Activated naive CD8-positive, alpha-beta T cell (primary cell): ENCODE measurements around the gene UTRN.

ENCODE experiments used
- H3K27ac Mint-ChIP-seq: one replicate; pipeline ENCODE4 v1.8.0; 2021; ENCODE audit warnings: mixed read lengths
- H3K27me3 Mint-ChIP-seq: one replicate; pipeline ENCODE4 v1.8.0; 2021; ENCODE audit warnings: mixed read lengths
- H3K36me3 Mint-ChIP-seq: one replicate; pipeline ENCODE4 v1.8.0; 2021; ENCODE audit warnings: mixed read lengths
- H3K4me1 Mint-ChIP-seq: one replicate; pipeline ENCODE4 v1.8.0; 2021; ENCODE audit warnings: low read depth, mixed read lengths
- H3K4me3 Mint-ChIP-seq: one replicate; pipeline ENCODE4 v1.8.0; 2021; ENCODE audit warnings: mild to moderate bottlenecking, mixed read lengths
- H3K9me3 Mint-ChIP-seq: one replicate; pipeline ENCODE4 v1.8.0; 2021; ENCODE audit warnings: low read depth, mixed read lengths

The UTRN gene

DNA sequence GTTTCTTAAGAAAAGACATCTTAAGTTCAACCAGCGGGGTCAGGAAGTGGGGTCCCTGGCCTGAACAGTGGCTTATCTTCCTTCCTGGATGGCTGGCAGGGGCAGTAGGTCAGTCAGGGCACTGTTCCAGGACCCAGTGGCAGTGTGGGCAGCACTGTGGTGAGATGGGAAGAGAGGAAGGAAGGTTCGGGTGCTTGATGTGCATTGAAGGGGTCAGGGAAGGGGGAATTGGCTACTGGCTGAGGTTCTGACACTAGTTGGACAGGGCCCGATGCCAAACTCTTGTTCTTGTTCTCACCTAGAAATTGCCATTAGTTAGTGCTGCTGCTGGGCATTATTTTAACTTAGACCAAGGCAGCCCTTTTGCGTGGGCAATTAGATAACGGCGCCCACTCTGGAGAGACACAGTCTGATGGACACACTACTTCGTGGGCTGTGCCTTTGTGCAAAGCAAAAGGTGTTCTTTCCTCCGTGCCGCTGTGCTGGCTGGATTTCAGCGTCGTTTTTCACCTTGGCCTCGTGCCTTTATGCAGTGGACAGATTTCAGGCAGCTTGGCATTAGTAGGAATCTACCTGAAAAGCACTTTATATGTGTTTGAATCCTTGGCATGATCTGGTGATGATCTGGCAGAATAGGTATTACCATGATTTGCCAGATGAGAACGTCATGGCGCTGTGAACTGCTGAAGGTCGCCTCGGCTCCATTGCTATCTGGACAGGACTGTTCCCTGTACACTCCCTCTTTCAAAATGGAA is 30.3 kb downstream of the UTRN start:
- H3K36me3 Mint-ChIP-seq = no peaks in the 10 kb centered on the region
- no peak overlapping the region for H3K27ac Mint-ChIP-seq
- no peak overlapping the region for H3K4me3 Mint-ChIP-seq
- H3K27me3 Mint-ChIP-seq = no peaks in the 10 kb centered on the region
- no peaks in the 10 kb centered on the region for H3K9me3 Mint-ChIP-seq
- H3K4me1 Mint-ChIP-seq = peaks cover under 1% of the 10 kb centered on the region

DNA sequence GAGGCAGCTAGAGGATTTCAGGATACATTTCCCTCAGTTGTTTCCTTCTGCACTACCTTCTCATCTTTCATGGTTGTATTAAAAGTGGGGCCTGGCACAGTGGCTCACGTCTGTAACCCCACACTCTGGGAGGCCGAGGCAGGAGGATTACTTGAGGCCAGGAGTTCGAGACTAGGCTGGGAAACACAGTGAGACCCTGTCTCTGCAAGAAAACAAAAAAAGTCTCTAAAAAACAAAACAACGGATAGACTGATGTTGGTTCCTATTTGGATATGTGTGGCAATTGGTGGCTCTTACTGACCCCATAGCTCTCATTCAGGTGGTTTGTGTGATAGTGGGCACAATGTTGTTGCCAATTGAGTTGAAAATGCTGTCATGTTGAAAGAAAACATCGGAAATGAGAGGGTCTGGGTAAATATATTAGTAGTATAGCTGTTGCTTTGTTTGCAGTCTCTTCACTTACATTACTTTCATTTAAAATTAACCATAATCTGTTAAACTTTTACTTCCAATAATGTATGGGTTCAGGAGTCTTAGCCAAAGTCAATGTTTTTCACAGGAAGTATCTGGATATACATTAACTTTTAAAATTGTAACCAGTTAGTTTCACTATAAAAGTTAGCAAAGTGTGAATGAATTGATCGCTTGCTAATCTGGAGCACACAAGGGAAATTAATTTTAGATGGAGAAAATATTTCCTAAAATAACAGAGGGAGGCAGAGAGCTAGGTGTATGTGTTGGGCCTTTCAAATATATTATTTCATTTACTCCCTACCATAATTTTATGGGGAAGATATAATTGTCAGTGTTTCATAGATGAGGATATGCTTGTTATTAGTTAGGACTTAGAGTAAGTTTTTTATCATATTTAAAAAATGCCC is 31.1 kb downstream of the UTRN start:
- H3K27ac Mint-ChIP-seq = no peak overlapping the region
- peaks cover 7% of the 10 kb centered on the region for H3K4me1 Mint-ChIP-seq
- H3K27me3 Mint-ChIP-seq = no peaks in the 10 kb centered on the region
- no peaks in the 10 kb centered on the region for H3K9me3 Mint-ChIP-seq
- no peak overlapping the region for H3K4me3 Mint-ChIP-seq
- H3K36me3 Mint-ChIP-seq = no peaks in the 10 kb centered on the region

DNA sequence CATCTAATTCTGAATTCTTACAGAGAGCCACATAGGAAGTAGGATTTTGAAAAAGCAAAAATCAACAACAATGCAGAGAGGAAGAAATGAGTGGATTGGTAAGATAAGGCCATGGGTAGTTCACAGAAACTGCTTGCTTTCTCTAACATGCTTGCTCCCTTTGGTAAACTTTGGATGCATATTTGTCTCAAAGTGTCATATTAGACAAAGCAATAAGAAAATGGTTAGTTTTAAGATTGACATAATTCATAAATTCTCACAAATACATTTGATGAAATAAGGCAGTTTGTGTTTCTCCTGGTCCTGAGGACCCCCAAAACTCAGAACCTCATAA is 31.7 kb downstream of the UTRN start:
- no peak overlapping the region for H3K4me3 Mint-ChIP-seq
- no peaks in the 10 kb centered on the region for H3K27me3 Mint-ChIP-seq
- no peak overlapping the region for H3K27ac Mint-ChIP-seq
- no peaks in the 10 kb centered on the region for H3K36me3 Mint-ChIP-seq
- H3K9me3 Mint-ChIP-seq = no peaks in the 10 kb centered on the region
- H3K4me1 Mint-ChIP-seq = peaks cover 7% of the 10 kb centered on the region

DNA sequence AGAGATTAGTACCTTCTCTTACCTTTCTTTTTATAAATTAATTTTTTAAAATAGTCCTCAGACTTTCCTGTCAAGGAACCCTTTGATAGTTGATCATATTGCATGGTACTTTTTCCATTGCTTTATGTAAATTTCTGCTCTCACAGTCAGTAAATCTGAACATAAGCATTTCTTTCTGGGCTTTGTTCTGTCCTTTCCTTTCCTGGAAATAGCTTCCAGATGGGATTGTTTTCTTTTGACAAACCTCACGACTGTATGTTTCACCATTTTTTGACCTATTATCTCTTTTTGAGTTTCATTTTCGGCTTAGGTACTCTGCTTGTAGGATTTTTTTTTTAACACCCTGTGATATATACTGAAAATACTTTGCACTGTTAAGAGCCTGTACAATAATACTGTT is 32.6 kb downstream of the UTRN start:
- Mint-ChIP-seq H3K36me3 (no peaks in the 10 kb centered on the region), H3K27ac (no peak overlapping the region), H3K27me3 (no peaks in the 10 kb centered on the region), H3K4me3 (no peak overlapping the region), H3K4me1 (peaks cover 7% of the 10 kb centered on the region), H3K9me3 (no peaks in the 10 kb centered on the region)

DNA sequence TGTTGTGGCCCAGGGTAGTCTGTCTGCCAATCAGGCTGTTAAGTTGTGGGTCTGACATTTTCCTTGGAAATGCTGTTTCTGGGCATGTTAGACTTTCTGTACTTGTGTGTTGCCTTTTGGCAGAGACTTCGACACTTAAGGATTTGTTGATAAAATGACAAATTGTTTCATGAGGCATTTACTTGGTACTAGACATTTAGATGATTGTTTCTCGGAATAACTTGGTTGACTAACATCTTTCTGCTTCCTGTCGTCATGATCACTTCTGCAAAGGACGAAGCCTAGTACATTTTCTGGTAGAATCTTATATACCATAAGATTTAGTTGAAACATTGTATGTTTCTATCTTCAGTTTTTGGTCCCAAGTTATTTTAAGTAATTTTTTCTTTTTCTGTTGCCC is 34.1 kb downstream of the UTRN start:
- H3K4me3 Mint-ChIP-seq = no peak overlapping the region
- no peaks in the 10 kb centered on the region for H3K9me3 Mint-ChIP-seq
- no peaks in the 10 kb centered on the region for H3K27me3 Mint-ChIP-seq
- H3K36me3 Mint-ChIP-seq = no peaks in the 10 kb centered on the region
- H3K4me1 Mint-ChIP-seq = peaks cover 7% of the 10 kb centered on the region
- no peak overlapping the region for H3K27ac Mint-ChIP-seq

DNA sequence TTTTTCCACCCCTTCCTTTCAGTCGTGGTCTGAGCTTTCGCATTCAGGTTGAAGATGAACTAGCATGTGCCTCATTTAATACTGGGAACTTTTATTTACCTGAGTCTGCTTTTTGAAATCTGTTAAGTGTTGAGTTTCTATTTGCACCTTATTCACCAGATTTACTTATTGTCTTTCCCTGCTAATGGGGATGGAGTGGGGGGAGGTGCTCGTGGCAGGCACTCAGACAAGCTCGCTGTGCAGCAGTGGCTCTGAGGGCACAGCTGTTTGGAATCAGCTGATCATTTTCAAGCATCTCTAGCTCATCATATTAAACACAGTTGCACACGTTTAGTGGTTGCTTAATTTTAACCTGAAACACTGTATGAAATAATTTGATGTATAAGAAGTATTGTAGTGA is 35.6 kb downstream of the UTRN start:
- Mint-ChIP-seq H3K27me3 (no peaks in the 10 kb centered on the region), H3K9me3 (no peaks in the 10 kb centered on the region), H3K4me3 (no peak overlapping the region), H3K27ac (no peak overlapping the region), H3K4me1 (peaks cover 7% of the 10 kb centered on the region), H3K36me3 (no peaks in the 10 kb centered on the region)

DNA sequence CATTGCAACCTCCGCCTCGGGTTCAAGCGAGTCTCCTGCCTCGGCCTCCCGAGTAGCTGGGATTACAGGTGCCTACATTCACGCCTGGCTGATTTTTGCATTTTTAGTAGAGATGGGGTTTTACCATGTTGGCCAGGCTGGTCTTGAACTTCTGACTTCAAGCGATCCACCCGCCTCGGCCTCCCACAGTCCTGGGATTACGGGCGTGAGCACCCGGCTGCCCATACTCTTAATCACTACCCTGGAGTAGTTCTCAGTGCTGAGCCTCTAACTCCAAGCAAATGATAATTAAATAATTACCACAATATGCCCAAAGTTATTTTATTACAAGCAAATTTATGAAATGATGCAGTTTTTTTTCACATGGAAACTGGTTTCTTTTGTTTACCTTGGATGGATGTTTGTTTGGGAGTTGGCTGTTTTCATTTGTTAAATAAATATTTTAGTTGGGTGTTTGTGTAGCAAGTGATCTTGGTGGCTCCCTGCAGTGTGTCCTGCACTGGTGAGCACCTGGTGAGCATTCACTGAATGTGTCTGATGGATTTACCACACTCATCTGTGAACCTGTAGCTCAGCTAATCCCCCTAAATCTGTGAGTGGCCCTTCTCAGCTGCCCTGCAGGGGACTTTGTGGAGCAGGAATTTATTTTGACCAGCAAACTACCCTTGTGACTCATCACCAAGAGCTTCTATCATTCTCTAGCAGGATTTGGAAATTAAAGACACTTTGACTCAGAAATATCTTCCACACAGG is 36.9 kb downstream of the UTRN start:
- Mint-ChIP-seq H3K36me3 (no peaks in the 10 kb centered on the region), H3K4me3 (no peak overlapping the region), H3K9me3 (no peaks in the 10 kb centered on the region), H3K4me1 (peaks cover 7% of the 10 kb centered on the region), H3K27me3 (no peaks in the 10 kb centered on the region), H3K27ac (no peak overlapping the region)

DNA sequence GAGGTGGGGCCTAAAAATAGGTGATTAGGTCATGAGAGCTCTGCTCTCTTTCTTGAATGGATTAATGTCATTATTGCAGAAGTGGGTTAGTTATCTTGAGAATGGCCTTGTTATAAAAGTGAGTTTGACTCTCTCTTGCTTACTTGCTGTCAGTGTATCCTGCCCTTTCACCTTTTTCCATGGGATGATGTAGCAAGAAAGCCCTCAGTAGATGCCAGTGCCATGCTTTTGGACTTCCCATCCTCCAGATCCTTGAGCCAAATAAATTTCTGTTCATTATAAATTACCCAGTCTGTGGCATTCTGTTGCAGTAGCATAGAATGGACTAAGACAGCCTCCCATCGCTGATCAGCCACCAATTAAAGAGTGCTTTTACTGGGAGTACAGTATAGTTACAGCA is 40.1 kb downstream of the UTRN start:
- H3K27me3 Mint-ChIP-seq = no peaks in the 10 kb centered on the region

DNA sequence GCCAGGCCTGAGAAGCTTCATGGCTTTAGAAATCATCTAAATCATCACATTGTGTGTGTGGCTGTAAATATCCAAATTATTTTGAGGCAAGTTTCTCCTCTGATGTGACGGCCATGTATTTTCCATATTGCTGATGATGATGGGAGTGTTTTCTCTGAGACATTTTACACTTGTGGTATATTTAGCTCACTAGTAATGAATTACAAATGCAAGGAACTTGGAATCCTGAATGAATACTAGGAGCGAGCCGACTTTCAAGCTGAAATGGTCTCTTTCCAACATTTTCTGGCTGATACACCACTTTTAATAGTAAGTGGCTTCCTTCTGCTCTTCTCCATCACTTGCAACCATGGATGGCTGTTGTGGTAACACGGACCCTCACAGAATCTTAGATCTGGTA is 41.3 kb downstream of the UTRN start:
- Mint-ChIP-seq H3K9me3 (no peaks in the 10 kb centered on the region), H3K4me1 (no peaks in the 10 kb centered on the region), H3K4me3 (no peak overlapping the region), H3K27ac (no peak overlapping the region), H3K27me3 (no peaks in the 10 kb centered on the region), H3K36me3 (no peaks in the 10 kb centered on the region)

More for the DNA sequence above, 40.1 kb downstream of the UTRN start:
- Mint-ChIP-seq H3K27ac (no peak overlapping the region), H3K9me3 (no peaks in the 10 kb centered on the region), H3K36me3 (no peaks in the 10 kb centered on the region), H3K4me1 (peaks cover 7% of the 10 kb centered on the region), H3K4me3 (no peak overlapping the region)

DNA sequence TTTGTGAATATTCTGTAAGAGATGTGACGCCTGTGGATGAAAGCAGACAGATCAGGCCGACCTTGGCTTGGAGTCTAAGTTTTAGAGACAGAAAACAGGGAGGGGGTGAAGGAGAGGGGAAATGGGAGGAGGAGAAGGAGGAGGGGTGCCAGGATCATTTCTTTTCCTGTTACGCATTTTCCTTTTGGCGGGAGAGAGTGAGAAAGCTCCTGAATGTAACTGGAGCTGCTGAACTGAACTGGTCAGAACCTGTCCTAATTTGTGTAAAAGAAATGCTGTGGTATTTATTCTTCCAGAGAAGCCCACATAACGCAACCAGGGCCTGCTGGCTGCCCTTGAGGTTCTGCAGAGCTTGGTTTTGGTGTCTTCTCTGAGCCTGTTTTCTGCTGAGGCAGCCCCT is 41.9 kb downstream of the UTRN start:
- no peak overlapping the region for H3K27ac Mint-ChIP-seq
- H3K36me3 Mint-ChIP-seq = no peaks in the 10 kb centered on the region
- H3K27me3 Mint-ChIP-seq = no peaks in the 10 kb centered on the region
- no peaks in the 10 kb centered on the region for H3K9me3 Mint-ChIP-seq
- H3K4me3 Mint-ChIP-seq = no peak overlapping the region
- no peaks in the 10 kb centered on the region for H3K4me1 Mint-ChIP-seq

DNA sequence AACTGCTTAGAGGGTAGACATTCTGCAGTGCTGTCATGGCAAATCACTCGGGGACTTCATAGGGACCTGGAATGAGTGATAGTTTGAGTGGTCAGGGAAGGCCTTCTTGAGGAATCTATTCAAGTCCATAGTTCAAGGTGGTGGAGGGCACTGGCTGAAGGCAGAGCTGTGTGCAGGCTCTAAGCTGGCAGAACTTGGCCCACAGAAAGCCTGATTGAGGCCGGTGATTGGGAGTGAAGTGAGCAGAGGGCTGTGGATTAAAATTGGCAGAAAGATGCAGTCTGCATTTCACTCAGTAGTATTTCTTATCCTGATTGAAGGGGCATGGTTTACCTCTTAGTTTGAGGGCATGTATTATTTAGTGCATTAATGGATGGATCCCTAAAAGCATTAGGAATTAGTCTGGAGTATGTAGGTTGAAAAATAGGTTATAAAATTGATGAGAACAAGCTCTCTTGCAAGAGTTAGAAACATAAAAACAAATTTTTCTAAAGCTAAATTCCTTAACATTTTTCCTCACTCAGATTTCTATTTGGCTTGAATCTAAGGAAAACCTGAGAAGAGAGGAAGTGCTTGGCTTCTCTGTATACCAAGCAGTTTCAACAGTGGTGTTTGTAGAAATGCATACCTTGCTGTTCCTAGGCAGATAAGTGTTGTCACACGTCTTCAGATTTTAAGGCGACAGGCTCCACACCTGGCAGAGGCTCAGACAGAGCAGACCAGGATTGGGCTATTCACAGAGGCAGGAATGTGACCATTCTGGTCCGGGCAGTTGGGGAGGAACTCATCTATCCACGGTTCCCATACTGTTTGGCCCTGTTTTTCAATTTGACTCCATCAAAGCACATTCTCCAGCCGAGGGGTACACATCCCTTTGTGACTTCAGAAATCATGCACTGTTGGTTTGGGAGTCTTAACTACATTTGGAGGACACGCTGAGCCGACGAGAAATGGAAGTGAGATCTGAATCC is 45.2 kb downstream of the UTRN start:
- H3K36me3 Mint-ChIP-seq = no peaks in the 10 kb centered on the region
- H3K9me3 Mint-ChIP-seq = no peaks in the 10 kb centered on the region
- H3K27ac Mint-ChIP-seq = peak overlapping the region; percentile 4
- no peaks in the 10 kb centered on the region for H3K27me3 Mint-ChIP-seq
- peaks cover 21% of the 10 kb centered on the region for H3K4me1 Mint-ChIP-seq
- no peak overlapping the region for H3K4me3 Mint-ChIP-seq

DNA sequence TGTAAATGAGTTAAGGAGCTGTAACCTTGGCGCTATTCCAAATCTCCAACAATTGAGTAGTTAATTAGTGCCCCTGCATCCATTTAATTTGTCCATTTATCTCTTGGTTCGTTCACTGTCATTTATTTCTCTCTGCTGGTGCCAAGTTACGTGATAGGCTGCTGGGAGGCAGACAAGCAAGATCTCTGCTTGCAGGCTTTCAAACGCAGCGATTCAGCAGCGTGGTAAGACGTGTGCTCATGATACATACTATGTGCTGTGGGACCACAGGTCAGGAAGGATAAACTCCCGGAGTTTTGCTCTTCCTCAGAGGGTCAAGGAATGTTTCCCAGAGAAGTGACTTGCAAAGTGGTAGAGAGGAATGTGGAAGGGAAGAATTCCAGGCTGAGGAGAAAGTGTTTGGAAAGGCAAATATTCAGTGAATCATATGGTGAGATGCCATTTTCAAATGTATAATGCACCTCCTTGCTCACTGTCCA is 46.4 kb downstream of the UTRN start:
- no peaks in the 10 kb centered on the region for H3K27me3 Mint-ChIP-seq
- H3K4me1 Mint-ChIP-seq = peaks cover 33% of the 10 kb centered on the region
- H3K36me3 Mint-ChIP-seq = no peaks in the 10 kb centered on the region
- no peaks in the 10 kb centered on the region for H3K9me3 Mint-ChIP-seq
- no peak overlapping the region for H3K27ac Mint-ChIP-seq
- H3K4me3 Mint-ChIP-seq = no peak overlapping the region

DNA sequence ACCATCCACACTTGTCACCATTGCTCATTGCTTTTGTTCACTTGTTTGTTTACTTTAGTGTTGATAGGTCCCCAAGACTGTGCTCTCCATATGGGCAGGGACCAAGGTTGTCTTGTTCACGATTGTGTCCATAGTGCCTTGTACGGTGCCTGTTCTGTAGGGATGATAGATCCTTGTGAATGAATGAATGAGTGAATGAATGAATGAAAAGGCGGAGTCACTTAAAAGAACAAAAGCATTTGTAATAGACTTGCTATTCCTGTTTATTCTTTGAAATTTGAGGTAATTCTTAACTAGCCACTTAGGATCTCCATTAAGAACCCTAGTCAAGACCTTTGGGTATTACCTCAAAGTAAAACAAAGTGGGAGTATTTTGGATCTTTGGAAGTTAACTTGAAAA is 47.0 kb downstream of the UTRN start:
- H3K27me3 Mint-ChIP-seq = no peaks in the 10 kb centered on the region
- peaks cover 39% of the 10 kb centered on the region for H3K4me1 Mint-ChIP-seq
- H3K27ac Mint-ChIP-seq = no peak overlapping the region
- H3K4me3 Mint-ChIP-seq = no peak overlapping the region
- no peaks in the 10 kb centered on the region for H3K9me3 Mint-ChIP-seq
- H3K36me3 Mint-ChIP-seq = no peaks in the 10 kb centered on the region

DNA sequence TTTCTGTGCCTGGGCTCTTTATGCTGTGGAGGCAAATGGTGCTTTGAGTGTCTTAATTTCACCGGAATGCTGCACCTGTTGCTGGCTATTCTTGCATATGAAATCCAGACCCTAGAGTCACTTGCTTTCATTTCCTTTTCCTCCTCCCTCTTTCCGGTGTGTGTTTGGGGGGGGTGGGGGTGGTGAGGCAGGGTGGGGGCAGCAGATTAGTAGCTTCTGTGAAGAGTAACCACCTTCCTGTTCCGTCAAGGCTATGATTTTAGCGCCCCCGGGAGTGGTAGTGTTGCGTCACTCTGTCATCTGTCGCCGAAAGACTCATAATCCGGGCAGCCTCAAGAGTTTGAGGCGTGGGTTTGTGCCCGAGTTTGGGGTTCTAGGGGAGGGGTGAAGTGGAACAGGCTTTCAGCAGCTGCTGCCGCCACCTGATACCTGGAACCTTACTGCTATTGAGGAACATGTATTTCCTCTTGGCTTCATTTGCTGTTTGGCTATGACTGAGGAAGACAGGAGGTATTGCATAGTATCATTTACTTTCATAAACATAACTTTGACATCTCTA is 49.1 kb downstream of the UTRN start:
- no peaks in the 10 kb centered on the region for H3K27me3 Mint-ChIP-seq
- peak overlapping the region; percentile 83 for H3K4me3 Mint-ChIP-seq
- no peaks in the 10 kb centered on the region for H3K36me3 Mint-ChIP-seq
- peak overlapping the region; percentile 89 for H3K27ac Mint-ChIP-seq
- H3K4me1 Mint-ChIP-seq = peaks cover 53% of the 10 kb centered on the region
- no peaks in the 10 kb centered on the region for H3K9me3 Mint-ChIP-seq
